ENCODE results near the gene PTH. TPM values are rescaled to one million over a fixed set of nuclear protein-coding genes. Genes with fewer than 3 reads are reported as not detected.

PTH gene
- total RNA-seq, 1 experiment from 2014 or later, result not detected

- TF ChIP-seq, protein P1, sequence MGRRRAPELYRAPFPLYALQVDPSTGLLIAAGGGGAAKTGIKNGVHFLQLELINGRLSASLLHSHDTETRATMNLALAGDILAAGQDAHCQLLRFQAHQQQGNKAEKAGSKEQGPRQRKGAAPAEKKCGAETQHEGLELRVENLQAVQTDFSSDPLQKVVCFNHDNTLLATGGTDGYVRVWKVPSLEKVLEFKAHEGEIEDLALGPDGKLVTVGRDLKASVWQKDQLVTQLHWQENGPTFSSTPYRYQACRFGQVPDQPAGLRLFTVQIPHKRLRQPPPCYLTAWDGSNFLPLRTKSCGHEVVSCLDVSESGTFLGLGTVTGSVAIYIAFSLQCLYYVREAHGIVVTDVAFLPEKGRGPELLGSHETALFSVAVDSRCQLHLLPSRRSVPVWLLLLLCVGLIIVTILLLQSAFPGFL (CRISPR knock-in tag; IDR thresholded peaks at IDR 0.05; ENCODE audit: borderline replicate concordance), result no peak
- no peak for TF ChIP-seq NFATC4 (CRISPR knock-in tag; IDR thresholded peaks at IDR 0.05)
- TF ChIP-seq ZNF263 (CRISPR knock-in tag; IDR thresholded peaks at IDR 0.05; ENCODE audit: low read depth), result no peak
- no peak for TF ChIP-seq ZNF317 (CRISPR knock-in tag; IDR thresholded peaks at IDR 0.05; ENCODE audit: borderline replicate concordance, low read depth)
- no peak for TF ChIP-seq RORB (CRISPR knock-in tag; IDR thresholded peaks at IDR 0.05)
Measured at GRCh38 chr11:13480198-13480597, 15.6 kb downstream of the PTH start (continued).

GRCh38 chr11:13479688-13480087, 16.1 kb downstream of the PTH start:
- H3K9me3 Mint-ChIP-seq, result peaks cover 60% of the 10 kb centered on the region

More at GRCh38 chr11:13479688-13480087, 16.1 kb downstream of the PTH start:
- no peak overlapping the region for H3K4me3 Mint-ChIP-seq
- TF ChIP-seq EMX1 (CRISPR knock-in tag; IDR thresholded peaks at IDR 0.05), result no peak
- TF ChIP-seq, protein P2, sequence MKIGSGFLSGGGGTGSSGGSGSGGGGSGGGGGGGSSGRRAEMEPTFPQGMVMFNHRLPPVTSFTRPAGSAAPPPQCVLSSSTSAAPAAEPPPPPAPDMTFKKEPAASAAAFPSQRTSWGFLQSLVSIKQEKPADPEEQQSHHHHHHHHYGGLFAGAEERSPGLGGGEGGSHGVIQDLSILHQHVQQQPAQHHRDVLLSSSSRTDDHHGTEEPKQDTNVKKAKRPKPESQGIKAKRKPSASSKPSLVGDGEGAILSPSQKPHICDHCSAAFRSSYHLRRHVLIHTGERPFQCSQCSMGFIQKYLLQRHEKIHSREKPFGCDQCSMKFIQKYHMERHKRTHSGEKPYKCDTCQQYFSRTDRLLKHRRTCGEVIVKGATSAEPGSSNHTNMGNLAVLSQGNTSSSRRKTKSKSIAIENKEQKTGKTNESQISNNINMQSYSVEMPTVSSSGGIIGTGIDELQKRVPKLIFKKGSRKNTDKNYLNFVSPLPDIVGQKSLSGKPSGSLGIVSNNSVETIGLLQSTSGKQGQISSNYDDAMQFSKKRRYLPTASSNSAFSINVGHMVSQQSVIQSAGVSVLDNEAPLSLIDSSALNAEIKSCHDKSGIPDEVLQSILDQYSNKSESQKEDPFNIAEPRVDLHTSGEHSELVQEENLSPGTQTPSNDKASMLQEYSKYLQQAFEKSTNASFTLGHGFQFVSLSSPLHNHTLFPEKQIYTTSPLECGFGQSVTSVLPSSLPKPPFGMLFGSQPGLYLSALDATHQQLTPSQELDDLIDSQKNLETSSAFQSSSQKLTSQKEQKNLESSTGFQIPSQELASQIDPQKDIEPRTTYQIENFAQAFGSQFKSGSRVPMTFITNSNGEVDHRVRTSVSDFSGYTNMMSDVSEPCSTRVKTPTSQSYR (CRISPR knock-in tag; IDR thresholded peaks at IDR 0.05), result no peak
- TF ChIP-seq ZNF219 (CRISPR knock-in tag; IDR thresholded peaks at IDR 0.05; ENCODE audit: borderline replicate concordance), result no peak
- TF ChIP-seq, protein P3, sequence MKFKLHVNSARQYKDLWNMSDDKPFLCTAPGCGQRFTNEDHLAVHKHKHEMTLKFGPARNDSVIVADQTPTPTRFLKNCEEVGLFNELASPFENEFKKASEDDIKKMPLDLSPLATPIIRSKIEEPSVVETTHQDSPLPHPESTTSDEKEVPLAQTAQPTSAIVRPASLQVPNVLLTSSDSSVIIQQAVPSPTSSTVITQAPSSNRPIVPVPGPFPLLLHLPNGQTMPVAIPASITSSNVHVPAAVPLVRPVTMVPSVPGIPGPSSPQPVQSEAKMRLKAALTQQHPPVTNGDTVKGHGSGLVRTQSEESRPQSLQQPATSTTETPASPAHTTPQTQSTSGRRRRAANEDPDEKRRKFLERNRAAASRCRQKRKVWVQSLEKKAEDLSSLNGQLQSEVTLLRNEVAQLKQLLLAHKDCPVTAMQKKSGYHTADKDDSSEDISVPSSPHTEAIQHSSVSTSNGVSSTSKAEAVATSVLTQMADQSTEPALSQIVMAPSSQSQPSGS (CRISPR knock-in tag; IDR thresholded peaks at IDR 0.05; ENCODE audit: borderline replicate concordance, low read depth), result no peak
- TF ChIP-seq ZNF671 (CRISPR knock-in tag; IDR thresholded peaks at IDR 0.05), result no peak
- TF ChIP-seq TP53 (CRISPR knock-in tag; IDR thresholded peaks at IDR 0.05), result no peak
- TF ChIP-seq ZSCAN18 (CRISPR knock-in tag; IDR thresholded peaks at IDR 0.05), result no peak
- TF ChIP-seq E2F1 (CRISPR knock-in tag; IDR thresholded peaks at IDR 0.05), result no peak
- no peak for TF ChIP-seq ATF6 (CRISPR knock-in tag; IDR thresholded peaks at IDR 0.05)
- no peak for TF ChIP-seq RELA (CRISPR knock-in tag; IDR thresholded peaks at IDR 0.05; ENCODE audit: borderline replicate concordance)
- peaks cover 20% of the 10 kb centered on the region for H3K36me3 Mint-ChIP-seq
- ATAC-seq, result no peak
- H3K27ac Mint-ChIP-seq, result no peak overlapping the region
- peaks cover 12% of the 10 kb centered on the region for H3K27me3 Mint-ChIP-seq (ENCODE audit: low read depth)
- H3K4me1 Mint-ChIP-seq, result no peaks in the 10 kb centered on the region
- ChIA-PET CTCF (no interaction called here), POLR2A (no interaction called here)
- DNase-seq (ENCODE audit: low spot score), result no peak
